Activated T-helper 17 cell treated with anti-CD3 and anti-CD28 coated beads, Interleukin-2, amount 50 U/mL, for 72 hours (primary cell): Measurements from ENCODE around the gene SLC52A1. TPM values are rescaled to one million over a fixed set of nuclear protein-coding genes. Genes with fewer than 3 reads are reported as not detected.

ENCODE experiments used
- ATAC-seq: fragments of 150-1000 bp; cut with Tn5 transposase; replicated peaks from 2 replicates; pipeline ENCODE4 v1.10.0; 2021; ENCODE audit warnings: mild to moderate bottlenecking, moderate library complexity
- H3K27ac Mint-ChIP-seq: one replicate; pipeline ENCODE4 v1.8.0; 2022; ENCODE audit warnings: mixed read lengths
- H3K27me3 Mint-ChIP-seq: one replicate; pipeline ENCODE4 v1.8.0; 2022; ENCODE audit warnings: mixed read lengths
- H3K36me3 Mint-ChIP-seq: one replicate; pipeline ENCODE4 v1.8.0; 2022; ENCODE audit warnings: low read depth, mild to moderate bottlenecking, mixed read lengths
- H3K4me1 Mint-ChIP-seq: one replicate; pipeline ENCODE4 v1.8.0; 2022; ENCODE audit warnings: mixed read lengths
- H3K4me3 Mint-ChIP-seq: one replicate; pipeline ENCODE4 v1.8.0; 2022; ENCODE audit warnings: mild to moderate bottlenecking, mixed read lengths
- H3K9me3 Mint-ChIP-seq: one replicate; pipeline ENCODE4 v1.8.0; 2022; ENCODE audit warnings: mixed read lengths
- total RNA-seq, 2 donors: library from RNA; stranded (reverse); gene quantifications; one replicate each; pipeline ENCODE4 v1.2.3, GENCODE V29; 2022

SLC52A1 gene
- total RNA-seq, 2 donors from 2014 or later, result 0.11 to 0.26 TPM

- peaks cover 37% of the 10 kb centered on the region for H3K36me3 Mint-ChIP-seq
- H3K9me3 Mint-ChIP-seq, result no peaks in the 10 kb centered on the region
- H3K27ac Mint-ChIP-seq, result peak within 1 kb of the TSS; percentile 93
- H3K27me3 Mint-ChIP-seq, result no peaks in the 10 kb centered on the region
- peaks cover 33% of the 10 kb centered on the region for H3K4me1 Mint-ChIP-seq
- peak; percentile 94 for ATAC-seq
- H3K4me3 Mint-ChIP-seq, result peak within 1 kb of the TSS; percentile 95
These were observed 48.1 kb downstream of the SLC52A1 start, which contains the start of gene CAMTA2 for GRCh38 chr17:4986951-4987766. CAMTA2 (minus strand) TSS chr17:4987675; CDS start chr17:4986222, 1,453 bp downstream.

GRCh38 chr17:4986403-4986802 is 48.8 kb downstream of the SLC52A1 start:
- no peaks in the 10 kb centered on the region for H3K27me3 Mint-ChIP-seq
- H3K36me3 Mint-ChIP-seq, result peaks cover 45% of the 10 kb centered on the region
- peak overlapping the region; percentile 95 for H3K4me3 Mint-ChIP-seq
- no peaks in the 10 kb centered on the region for H3K9me3 Mint-ChIP-seq
- H3K4me1 Mint-ChIP-seq, result peaks cover 39% of the 10 kb centered on the region
- H3K27ac Mint-ChIP-seq, result peak overlapping the region; percentile 91
- ATAC-seq, result no peak

Other genes with a start within 250 kb of the SLC52A1 start
- not detected for gene VMO1, start 249.1 kb downstream of the SLC52A1 start, total RNA-seq
- gene GLTPD2, start 246.5 kb downstream of the SLC52A1 start, total RNA-seq, result not detected
- 100 to 1,000 TPM in 1 of 2 donors, 10 to 100 TPM in 1; 91.0 to 169 TPM for gene PSMB6, start 239.3 kb downstream of the SLC52A1 start, total RNA-seq
- gene PLD2, start 228.3 kb downstream of the SLC52A1 start, total RNA-seq, result 10 to 100 TPM; 23.3 to 35.0 TPM
- 100 to 1,000 TPM in 1 of 2 donors, 10 to 100 TPM in 1; 68.6 to 127 TPM for gene MINK1, start 202.1 kb downstream of the SLC52A1 start, total RNA-seq
- gene C17orf107, start 135.9 kb downstream of the SLC52A1 start, total RNA-seq, result 1 to 10 TPM in 1 of 2 donors, under 1 TPM in 1; 0.67 to 3.4 TPM
- gene CHRNE, start 132.3 kb downstream of the SLC52A1 start, total RNA-seq, result under 1 TPM; 0.35 to 0.69 TPM
- under 1 TPM in 1 of 2 donors, not detected in 1; 0.11 TPM for gene GP1BA, start 103.1 kb downstream of the SLC52A1 start, total RNA-seq
- gene SLC25A11, start 95.4 kb downstream of the SLC52A1 start, total RNA-seq, result 10 to 100 TPM; 54.7 to 68.5 TPM
- 100 to 1,000 TPM; 184 to 197 TPM for gene RNF167, start 95.2 kb downstream of the SLC52A1 start, total RNA-seq
- gene PFN1, start 86.9 kb downstream of the SLC52A1 start, total RNA-seq, result 1,000 to 10,000 TPM; 1,346 to 1,950 TPM
- 10 to 100 TPM; 27.4 to 30.3 TPM for gene ENO3, start 84.3 kb downstream of the SLC52A1 start, total RNA-seq
- 10 to 100 TPM; 71.6 to 83.4 TPM for gene SPAG7, start 67.6 kb downstream of the SLC52A1 start, total RNA-seq
- gene CAMTA2, start 47.8 kb downstream of the SLC52A1 start, total RNA-seq, result 100 to 1,000 TPM in 1 of 2 donors, 10 to 100 TPM in 1; 66.9 to 103 TPM
- under 1 TPM; 0.61 to 0.69 TPM for gene INCA1, start 37.9 kb downstream of the SLC52A1 start, total RNA-seq
- gene KIF1C, start 37.5 kb downstream of the SLC52A1 start, total RNA-seq, result 10 to 100 TPM; 47.4 to 54.4 TPM
- gene ZFP3, start 43.0 kb upstream of the SLC52A1 start, total RNA-seq, result 1 to 10 TPM; 1.4 to 1.9 TPM
- 10 to 100 TPM; 10.7 to 16.3 TPM for gene ZNF232, start 76.5 kb upstream of the SLC52A1 start, total RNA-seq
- gene USP6, start 80.6 kb upstream of the SLC52A1 start, total RNA-seq, result under 1 TPM; 0.06 to 0.08 TPM
- gene ZNF594, start 156.4 kb upstream of the SLC52A1 start, total RNA-seq, result 1 to 10 TPM; 4.7 to 6.3 TPM
- not detected for gene SCIMP, start 199.4 kb upstream of the SLC52A1 start, total RNA-seq
- 10 to 100 TPM; 35.7 to 55.5 TPM for gene RABEP1, start 246.9 kb upstream of the SLC52A1 start, total RNA-seq